T47D (cell line): ENCODE measurements around the gene FAM200B.

Source experiments
- DNase-seq, 2 experiments: peaks; one replicate each; pipeline versions ENCODE4 v3.0.0 to v3.0.0-alpha.2; 2011 to 2012; ENCODE audit warnings: low read depth in 1 of 2, low spot score in 1 of 2
- JUND ChIP-seq: IDR thresholded peaks from 2 replicates; pipeline ENCODE4 v1.6.1; 2012; ENCODE audit warnings: low read depth
- in situ Hi-C: cut with HindIII; loops from 2 replicates; pipeline ENCODE4 v1.10.0; 2016; ENCODE audit warnings: low sequenced_read_pairs, low pct_unique_long_range_greater_than_20kb

Gene FAM200B

DNA sequence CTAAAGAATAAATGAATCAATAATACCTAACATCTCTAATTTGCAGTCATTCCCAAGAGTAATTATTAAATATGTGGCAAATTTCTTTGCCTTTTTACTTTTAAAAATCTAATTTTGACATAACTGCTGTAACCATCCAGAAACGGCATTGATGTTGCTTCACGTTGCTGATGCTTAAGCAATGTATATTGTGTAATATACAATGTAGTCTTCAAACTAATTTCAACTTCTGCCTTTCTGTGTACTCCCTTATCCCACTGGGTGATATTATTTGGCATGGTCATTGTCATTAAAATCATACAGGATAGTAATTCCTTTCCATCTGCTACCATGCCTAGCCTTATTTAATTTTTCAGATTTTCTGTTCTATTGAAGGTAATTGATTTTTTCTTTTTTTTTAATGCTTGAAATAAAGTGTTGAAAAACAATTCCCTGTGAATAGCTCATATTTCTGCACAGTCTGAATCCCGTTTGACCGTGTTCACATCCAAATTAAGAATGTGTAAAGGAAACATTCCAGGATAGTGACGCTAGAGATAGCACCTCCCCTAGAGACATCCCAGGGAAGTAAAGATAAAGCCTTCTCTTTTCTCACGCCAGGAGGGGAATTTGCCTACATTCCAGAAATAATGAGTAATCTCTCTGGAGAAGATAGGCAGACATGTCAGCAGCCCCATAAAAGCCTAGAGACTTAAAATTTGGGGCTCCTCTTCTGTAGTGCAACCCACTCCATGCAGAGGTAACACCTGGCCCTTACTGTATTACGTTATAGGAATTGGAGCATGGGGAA, 8.6 kb downstream of the FAM200B start:
- in situ Hi-C loops: no loop called here
- no peak for DNase-seq
- TF ChIP-seq JUND: no peak

GRCh38 chr4:15691346-15692135, 9.9 kb downstream of the FAM200B start:
- in situ Hi-C loops: no loop called here
- no peak for DNase-seq
- no peak for TF ChIP-seq JUND

DNA sequence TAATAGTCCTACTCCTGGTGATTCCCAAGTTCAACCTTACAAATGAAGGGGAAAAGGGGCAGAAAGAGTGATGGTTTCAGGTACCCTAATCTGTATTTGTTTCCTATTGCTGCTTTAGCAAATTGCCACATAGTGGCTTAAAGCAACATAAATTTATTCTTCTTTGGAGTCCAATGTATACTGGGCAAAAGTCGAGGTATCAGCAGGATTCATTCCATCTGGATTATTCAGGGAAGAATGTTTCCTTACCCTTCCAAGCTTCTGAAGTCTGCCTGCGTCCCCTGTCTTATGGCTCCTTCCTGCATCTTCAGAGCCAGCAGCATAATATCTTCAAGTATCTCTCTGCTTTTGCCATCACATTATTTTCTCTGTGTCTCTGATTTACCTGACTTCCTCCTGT, 11.0 kb downstream of the FAM200B start:
- in situ Hi-C loops: no loop called here
- TF ChIP-seq JUND: no peak
- no peak for DNase-seq

DNA sequence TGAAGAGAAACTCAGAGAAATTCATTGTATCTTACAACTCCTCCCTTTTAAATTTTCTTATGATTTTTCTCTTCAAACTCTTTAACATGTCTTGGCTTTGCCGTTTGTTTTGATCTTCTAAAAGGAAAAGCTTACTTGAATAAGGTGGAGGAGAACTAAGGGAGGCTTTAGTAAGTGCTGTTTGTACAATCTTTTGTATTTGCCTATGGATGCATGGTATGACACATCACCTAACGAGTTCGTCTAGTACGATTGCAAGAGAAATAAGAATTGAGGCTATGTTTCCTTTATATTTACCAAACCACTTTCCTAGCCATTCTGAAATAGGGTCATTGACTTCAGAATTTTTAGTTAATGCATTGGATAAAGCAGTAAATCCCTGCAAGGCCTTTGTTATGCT, 12.8 kb downstream of the FAM200B start:
- in situ Hi-C loops: no loop called here
- no peak for TF ChIP-seq JUND
- DNase-seq: peak in 1 of 2 experiments; percentile 79

GRCh38 chr4:15695240-15695699, 13.6 kb downstream of the FAM200B start:
- TF ChIP-seq JUND: no peak
- in situ Hi-C loops: no loop called here
- DNase-seq: no peak

GRCh38 chr4:15695729-15696128, 14.1 kb downstream of the FAM200B start:
- in situ Hi-C loops: no loop called here
- no peak for DNase-seq
- no peak for TF ChIP-seq JUND

DNA sequence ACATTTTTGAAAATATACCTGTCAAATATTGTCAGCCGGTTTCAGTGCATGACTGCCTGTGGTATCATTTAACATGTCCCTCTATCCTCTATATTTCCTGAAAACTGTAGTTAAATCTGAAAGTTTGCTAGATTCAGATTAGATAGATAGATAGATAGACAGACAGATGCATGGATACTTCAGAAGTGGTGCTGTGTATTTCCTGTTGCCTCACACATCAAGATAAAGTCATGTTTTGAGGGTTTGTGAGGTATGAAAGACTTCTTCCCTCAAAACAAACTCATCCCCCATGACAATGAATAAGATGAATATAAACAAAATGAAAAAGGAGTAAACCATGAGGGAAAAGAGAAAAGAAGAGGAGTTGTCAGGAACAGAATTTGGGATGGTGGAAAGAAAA, 15.2 kb downstream of the FAM200B start:
- in situ Hi-C loops: no loop called here
- DNase-seq: no peak
- no peak for TF ChIP-seq JUND

DNA sequence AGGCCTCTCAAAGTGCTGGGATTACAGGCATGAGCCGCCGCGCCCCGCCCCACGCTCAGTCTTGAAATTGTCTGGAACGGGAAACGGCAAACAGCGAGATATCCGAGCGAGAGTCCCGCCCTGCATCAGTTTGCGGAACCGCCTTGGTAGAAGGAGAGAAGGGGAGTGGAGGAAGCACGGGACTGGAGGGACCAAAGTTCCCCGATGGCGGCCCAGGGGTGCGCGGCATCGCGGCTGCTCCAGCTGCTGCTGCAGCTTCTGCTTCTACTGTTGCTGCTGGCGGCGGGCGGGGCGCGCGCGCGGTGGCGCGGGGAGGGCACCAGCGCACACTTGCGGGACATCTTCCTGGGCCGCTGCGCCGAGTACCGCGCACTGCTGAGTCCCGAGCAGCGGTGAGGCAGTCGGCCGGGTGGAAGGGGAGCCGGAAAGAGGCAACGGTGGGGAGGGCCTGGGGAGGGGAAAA, 21.3 kb downstream of the FAM200B start, which contains the start of gene BST1:
Gene BST1, plus strand, starts transcription at position 125 of the 463 bp plus-strand sequence. Its CDS starts 80 bp downstream, at position 205.
- DNase-seq: no peak
- in situ Hi-C loops: no loop called here
- TF ChIP-seq JUND: no peak

DNA sequence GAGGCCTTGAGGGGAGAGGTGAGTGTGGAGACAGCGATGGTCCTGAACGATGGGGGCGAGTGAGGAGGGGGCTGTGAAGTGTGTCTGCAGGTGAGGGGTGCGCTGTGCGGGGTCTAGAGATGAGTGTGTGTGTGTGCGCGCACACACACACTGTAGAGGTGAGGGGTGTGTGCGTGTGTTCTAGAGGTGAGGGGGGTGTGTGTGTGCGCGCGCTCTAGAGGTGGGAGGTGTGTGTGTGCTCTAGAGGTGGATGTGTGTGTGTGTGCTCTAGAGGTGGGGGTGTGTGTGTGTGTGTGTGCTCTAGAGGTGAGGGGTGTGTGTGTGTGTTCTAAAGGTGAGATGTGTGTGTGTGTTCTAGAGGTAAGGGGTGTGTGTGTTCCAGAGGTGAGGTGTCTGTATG, 21.8 kb downstream of the FAM200B start:
- TF ChIP-seq JUND: no peak
- in situ Hi-C loops: no loop called here
- no peak for DNase-seq

DNA sequence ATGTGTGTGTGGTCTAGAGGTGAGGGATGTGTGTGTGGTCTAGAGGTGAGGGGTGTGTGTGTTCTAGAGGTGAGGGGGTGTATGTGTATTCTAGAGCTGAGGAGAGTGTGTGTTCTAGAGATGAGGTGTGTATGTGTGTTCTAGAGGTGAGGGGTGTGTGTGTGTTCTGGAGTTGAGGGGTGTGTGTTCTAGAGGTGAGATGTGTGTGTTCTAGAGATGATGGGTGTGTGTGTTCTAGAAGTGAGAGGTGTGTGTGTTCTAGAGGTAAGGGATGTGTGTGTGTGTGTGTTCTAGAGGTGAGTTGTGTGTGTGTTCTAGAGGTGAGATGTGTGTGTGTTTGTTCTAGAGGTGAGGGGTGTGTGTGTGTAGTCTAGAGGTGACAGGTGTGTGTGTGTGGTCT, 22.5 kb downstream of the FAM200B start:
- DNase-seq: no peak
- in situ Hi-C loops: no loop called here
- TF ChIP-seq JUND: no peak

DNA sequence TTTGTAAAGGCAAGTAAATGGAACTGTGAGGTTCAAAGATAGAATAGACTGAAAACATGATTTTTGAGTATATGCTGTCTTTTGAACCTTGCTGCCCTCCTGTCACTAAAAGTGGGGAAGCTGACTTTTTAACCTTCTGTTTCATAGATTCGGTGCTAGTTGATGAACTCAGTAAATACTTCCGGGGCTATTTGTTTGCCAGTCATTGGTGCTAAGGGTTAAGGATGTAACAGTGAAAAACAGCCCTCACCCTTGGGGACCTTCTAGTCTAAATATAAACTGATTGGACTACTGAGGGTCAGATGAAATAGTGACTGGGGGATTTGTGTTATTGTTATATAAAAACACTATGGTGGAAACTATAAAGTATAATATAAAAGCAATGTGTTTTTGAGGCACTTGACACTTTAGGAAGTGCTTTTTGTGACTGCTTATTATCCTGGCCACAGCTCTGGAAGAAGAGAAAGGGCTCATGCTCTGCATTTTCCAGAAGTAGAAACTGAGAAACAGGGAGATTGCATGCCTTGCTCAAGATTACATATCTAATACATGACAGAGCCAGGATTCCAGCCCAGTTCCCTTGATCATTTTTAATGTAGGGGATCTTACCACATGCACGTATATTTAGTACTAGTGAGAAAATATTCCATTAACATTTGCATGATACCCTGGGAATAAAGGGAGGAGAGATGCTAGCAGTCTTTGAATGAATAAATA, 25.2 kb downstream of the FAM200B start:
- no peak for DNase-seq
- in situ Hi-C loops: no loop called here
- no peak for TF ChIP-seq JUND

GRCh38 chr4:15707363-15707715, 25.7 kb downstream of the FAM200B start:
- no peak for TF ChIP-seq JUND
- peak in 1 of 2 experiments; percentile 13 for DNase-seq
- in situ Hi-C loops: no loop called here

- DNase-seq: no peak
- in situ Hi-C loops: no loop called here
- TF ChIP-seq JUND: no peak
Measured at GRCh38 chr4:15711762-15712161, 30.1 kb downstream of the FAM200B start.
